Adrenal gland (tissue), 19 donors: ENCODE measurements around the gene EPS8L2. TPM values are rescaled to one million over a fixed set of nuclear protein-coding genes. Genes with fewer than 3 reads are reported as not detected.
A peak's percentile ranks its signal among the peaks of the same experiment; 100 is the strongest.

Experiments used
- DNase-seq, 7 donors: peaks; one replicate each; pipeline ENCODE4 v3.0.0-alpha.2; 2019 to 2020
- H3K27ac ChIP-seq, 5 donors: fragments of 200-600 bp; sonication (generic) in 4 of 5; 1 replicate in 3 of 5; 2 replicates in 2 of 5; pipeline versions ENCODE4 v1.5.1 to v1.8.0; 2016 to 2020; ENCODE audit warnings: mild to moderate bottlenecking in 1 of 5
- H3K27me3 ChIP-seq: fragments of 200-600 bp; 2 replicates; pipeline ENCODE4 v1.8.0; 2021
- H3K36me3 ChIP-seq, 2 donors: fragments of 200-600 bp; replicated peaks in 1 of 2; 1 replicate in 1 of 2; 2 replicates in 1 of 2; pipeline versions ENCODE4 v1.5.1 to v1.8.0; 2018 to 2022
- H3K4me1 ChIP-seq, 2 donors: fragments of 200-600 bp; replicated peaks in 1 of 2; 1 replicate in 1 of 2; 2 replicates in 1 of 2; pipeline versions ENCODE4 v1.5.1 to v1.8.0; 2018 to 2021
- H3K4me3 ChIP-seq, 4 donors: fragments of 200-600 bp; sonication (generic) in 3 of 4; one replicate each; pipeline ENCODE4 v1.5.1; 2016 to 2018
- H3K9me3 ChIP-seq, 3 donors: fragments of 200-600 bp; sonication (generic) in 1 of 3; replicated peaks in 1 of 3; 1 replicate in 2 of 3; 2 replicates in 1 of 3; pipeline versions ENCODE4 v1.5.1 to v1.8.0; 2016 to 2021
- CTCF ChIP-seq, 6 experiments: fragments of 450-650 bp in 4 of 6; fragments of 200-600 bp in 2 of 6; sonication (generic) in 1 of 6; IDR thresholded peaks; 1 replicate in 5 of 6; 2 replicates in 1 of 6; pipeline versions ENCODE4 v1.5.1 to v1.8.0; 2016 to 2021; ENCODE audit warnings: antibody characterized with exemption in 6 of 6, mild to moderate bottlenecking in 2 of 6, moderate library complexity in 1 of 6
- POLR2A ChIP-seq, 2 donors: fragments of 450-650 bp; IDR thresholded peaks; one replicate each; pipeline ENCODE4 v1.6.1; 2017; ENCODE audit warnings: antibody characterized with exemption in 2 of 2, mild to moderate bottlenecking in 2 of 2, moderate library complexity in 1 of 2
- WGBS, 4 donors: extraction: QIAGEN DNeasy Blood & Tissue Kit in 2 of 4; methylation state at CpG; one replicate each; pipeline versions ENCODE4 v1.1.5 to v1.1.7; 2013 to 2017; 5-methylcytosine and 5-hydroxymethylcytosine counted together
- intact Hi-C, 2 donors: fragments of 100-400 bp; cut with DNase I; formaldehyde crosslinking; loops; one replicate each; pipeline versions ENCODE4 v1.14.1 to v1.15.0; 2022 to 2023
- long read RNA-seq, 10 donors: library from polyadenylated mRNA in 3 of 10; unstranded in 2 of 10; stranded (forward) in 1 of 10; transcript quantifications; one replicate each; pipeline ENCODE4 v2.0.0 and lab custom pipeline, GENCODE V29; 2021 to 2026
- polyA plus RNA-seq, 3 donors: library from polyadenylated mRNA; stranded (reverse); fragments of 200-250 nt in 2 of 3; fragments of 350-450 nt in 1 of 3; fragmentation: Illumina TruSeq in 1 of 3; extraction: RNeasy Lipid Tissue Mini Kit (QIAGEN cat#74804) in 1 of 3; gene quantifications; one replicate each; pipeline ENCODE4 v1.2.3, GENCODE V29; 2013 to 2014
- total RNA-seq, 9 donors: library from RNA; depleted of rRNA in 4 of 9; stranded (reverse); fragments of >200 nt in 4 of 9; fragments of 120-200 nt in 1 of 9; fragmentation: NEBNext Ultra II Directional in 1 of 9; extraction: Animal tissue kit (Norgen Biotek cat#: 25700) in 1 of 9; gene quantifications; one replicate each; pipeline versions ENCODE4 v1.1.0 to v1.2.4, GENCODE V29; 2013 to 2023
- donor health status: healthy with polysubstance abuse.
- donor health status: Bipolar disorder and iron deficiency.
- donor health status: DM: yes; HTN: yes; CAD: no.
- donor health status: DM: no; HTN: no; CAD: no.
- donor health status: DM: no; HTN: no; CAD: no.
- donor health status: DM: yes; HTN: yes; CAD: no.

EPS8L2 gene
- total RNA-seq (10 to 100 TPM in 8 of 9 donors, 1 to 10 TPM in 1; 2.7 to 57.7 (median 34.3) TPM), polyA plus RNA-seq (10 to 100 TPM in 2 of 3 donors, 1 to 10 TPM in 1; 9.7 to 51.9 (median 25.6) TPM)
- long read RNA-seq, donor 1, result 0 reads
- long read RNA-seq, donor 2, partial matches to known transcripts, result 0 of 1 reads
- long read RNA-seq, donor 2, other reads (novel, unspliced or antisense), result 0 of 1 reads
- long read RNA-seq, donor 3, result 0 reads
- long read RNA-seq, donor 4, partial matches to known transcripts, result 2 of 4 reads
- long read RNA-seq, donor 4, other reads (novel, unspliced or antisense), result 2 of 4 reads
- long read RNA-seq, donor 5, transcript EPS8L2-218 (21 exons, 2,469 nt), result minor isoform, 20 of 204 reads
- long read RNA-seq, donor 5, transcript EPS8L2-201 (21 exons, 3,148 nt), result major isoform, 67 of 204 reads
- long read RNA-seq, donor 5, partial matches to known transcripts, result 35 of 204 reads
- long read RNA-seq, donor 5, other reads (novel, unspliced or antisense), result 77 of 204 reads
- long read RNA-seq, donor 6, partial matches to known transcripts, result 2 of 10 reads
- long read RNA-seq, donor 6, other reads (novel, unspliced or antisense), result 3 of 10 reads
- long read RNA-seq, donor 7, result 0 reads
- long read RNA-seq, donor 8, partial matches to known transcripts, result 0 of 1 reads
- long read RNA-seq, donor 8, other reads (novel, unspliced or antisense), result 0 of 1 reads
- long read RNA-seq, donor 9, result 0 reads
- long read RNA-seq, donor 10, result 0 reads

DNA sequence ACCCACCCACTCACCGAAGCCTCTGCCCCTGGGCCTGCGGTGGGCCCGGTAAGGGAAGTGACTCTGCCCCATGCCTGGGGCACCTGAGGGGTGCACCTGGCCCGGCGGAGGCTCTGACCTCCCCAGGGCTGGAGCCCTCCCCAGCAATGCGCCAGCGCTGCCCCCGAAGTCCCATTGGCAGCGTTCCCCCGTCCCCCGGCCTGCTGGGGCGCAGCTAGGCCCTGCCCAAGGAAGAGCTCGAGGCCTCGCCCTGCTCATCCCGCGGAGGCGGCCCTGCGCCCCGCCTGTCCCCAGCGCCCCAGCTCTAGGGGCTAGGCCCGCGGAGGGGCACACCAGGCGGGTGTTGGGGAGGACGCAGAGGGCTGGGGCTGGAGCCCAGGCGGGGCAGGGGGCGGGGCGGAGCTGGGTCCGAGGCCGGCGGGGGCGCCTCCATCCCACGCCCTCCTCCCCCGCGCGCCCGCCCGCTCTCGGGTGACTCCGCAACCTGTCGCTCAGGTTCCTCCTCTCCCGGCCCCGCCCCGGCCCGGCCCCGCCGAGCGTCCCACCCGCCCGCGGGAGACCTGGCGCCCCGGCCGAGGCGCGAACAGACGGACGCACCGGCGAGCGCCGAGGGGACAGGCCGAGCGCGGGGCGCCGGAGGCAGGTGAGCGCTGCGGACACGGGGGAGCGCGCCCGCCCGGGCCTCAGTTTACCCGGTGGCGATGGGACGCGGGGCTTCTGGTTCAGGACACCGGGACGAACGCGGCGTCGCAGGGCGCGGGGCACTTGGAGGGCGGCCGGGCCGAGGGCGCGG, at the start of gene EPS8L2:
EPS8L2 (plus strand) TSS at position 586 of the 793 bp plus-strand sequence. CDS start 3,177 bp downstream, outside the sequence.
- no peak for TF ChIP-seq POLR2A (IDR thresholded peaks at IDR 0.05)
- no peak for TF ChIP-seq CTCF (IDR thresholded peaks at IDR 0.05)
- Histone ChIP-seq H3K4me1 (peaks cover 18 to 20% of the 10 kb centered on the region in 2 donors), H3K4me3 (peak within 1 kb of the TSS in 2 of 4 donors; percentile 35 to 65), H3K27ac (peak within 1 kb of the TSS in 3 of 5 donors; percentile 48 to 61 (median 57)), H3K27me3 (no peaks in the 10 kb centered on the region), H3K9me3 (no peaks in the 10 kb centered on the region), H3K36me3 (no peaks in the 10 kb centered on the region)
- 7 to 9% (median 9%) methylated on average over 37 to 88 of the region's 90 CpGs; no CpG with 5 or more reads in 1 of the 4 donors for WGBS, 4 donors
- peak in 1 of 7 donors; percentile 30 for DNase-seq
- intact Hi-C loops, result no loop called here

DNA sequence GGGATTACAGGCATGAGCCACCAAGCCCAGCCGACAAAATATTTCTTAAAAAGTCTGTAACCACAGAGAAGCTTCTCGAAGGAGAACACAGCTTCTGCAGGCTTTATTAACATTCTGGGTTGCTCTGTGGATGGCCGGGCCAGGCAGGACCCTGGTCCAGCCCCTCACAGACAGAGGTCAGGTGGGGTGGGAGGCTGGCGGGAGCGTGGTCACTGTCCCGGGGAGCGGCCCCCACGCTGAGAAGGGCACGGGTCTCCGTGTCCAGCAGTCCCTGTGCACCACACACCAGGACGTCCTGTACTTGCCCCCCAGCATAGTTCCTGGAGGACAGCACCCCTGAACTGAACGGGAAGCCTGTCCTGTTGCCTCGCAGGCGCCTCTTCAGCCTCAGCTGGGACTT, 49.6 kb upstream of the EPS8L2 start:
- H3K27me3 ChIP-seq, result no peaks in the 10 kb centered on the region
- H3K27ac ChIP-seq, result no peak overlapping the region
- no peak for DNase-seq
- 88 to 95% (median 94%) methylated on average over 11 to 14 of the region's 14 CpGs for WGBS, 4 donors
- no peaks in the 10 kb centered on the region for H3K9me3 ChIP-seq
- no peaks in the 10 kb centered on the region for H3K4me1 ChIP-seq
- TF ChIP-seq POLR2A (IDR thresholded peaks at IDR 0.05) (no peak), CTCF (IDR thresholded peaks at IDR 0.05) (no peak)
- H3K36me3 ChIP-seq, result peaks cover 0 to 18% of the 10 kb centered on the region in 2 donors
- intact Hi-C loops, result no loop called here
- no peak overlapping the region for H3K4me3 ChIP-seq

- intact Hi-C loops, result no loop called here
- Histone ChIP-seq H3K9me3 (no peaks in the 10 kb centered on the region), H3K27me3 (no peaks in the 10 kb centered on the region), H3K4me1 (no peaks in the 10 kb centered on the region), H3K4me3 (no peak overlapping the region), H3K36me3 (peaks cover 0 to 16% of the 10 kb centered on the region in 2 donors), H3K27ac (no peak overlapping the region)
- TF ChIP-seq POLR2A (IDR thresholded peaks at IDR 0.05) (no peak), CTCF (IDR thresholded peaks at IDR 0.05) (no peak)
- no peak for DNase-seq
- WGBS, 4 donors, result 73 to 91% (median 88%) methylated on average over 4 to 7 of the region's 7 CpGs
Measured at GRCh38 chr11:656866-657265, 49.2 kb upstream of the EPS8L2 start.

GRCh38 chr11:657691-658126, 48.3 kb upstream of the EPS8L2 start:
- H3K36me3 ChIP-seq, result peaks cover 0 to 16% of the 10 kb centered on the region in 2 donors

More at GRCh38 chr11:657691-658126, 48.3 kb upstream of the EPS8L2 start:
- no peaks in the 10 kb centered on the region for H3K27me3 ChIP-seq
- intact Hi-C loops, result no loop called here
- WGBS, 4 donors, result 85 to 92% (median 89%) methylated on average over 8 to 14 of the region's 14 CpGs
- H3K4me1 ChIP-seq, result no peaks in the 10 kb centered on the region
- H3K27ac ChIP-seq, result no peak overlapping the region
- DNase-seq, result no peak
- no peaks in the 10 kb centered on the region for H3K9me3 ChIP-seq
- H3K4me3 ChIP-seq, result no peak overlapping the region
- TF ChIP-seq POLR2A (IDR thresholded peaks at IDR 0.05) (no peak), CTCF (IDR thresholded peaks at IDR 0.05) (no peak)
